ENCODE data around the gene SNRPA.
A peak's percentile ranks its signal among the peaks of the same experiment; 100 is the strongest.
"Not testable (repeated sequence)": the region's sequence is repeated elsewhere in the genome, so short reads cannot be mapped to it uniquely, and the experiment has no call there.

SNRPA gene

DNA sequence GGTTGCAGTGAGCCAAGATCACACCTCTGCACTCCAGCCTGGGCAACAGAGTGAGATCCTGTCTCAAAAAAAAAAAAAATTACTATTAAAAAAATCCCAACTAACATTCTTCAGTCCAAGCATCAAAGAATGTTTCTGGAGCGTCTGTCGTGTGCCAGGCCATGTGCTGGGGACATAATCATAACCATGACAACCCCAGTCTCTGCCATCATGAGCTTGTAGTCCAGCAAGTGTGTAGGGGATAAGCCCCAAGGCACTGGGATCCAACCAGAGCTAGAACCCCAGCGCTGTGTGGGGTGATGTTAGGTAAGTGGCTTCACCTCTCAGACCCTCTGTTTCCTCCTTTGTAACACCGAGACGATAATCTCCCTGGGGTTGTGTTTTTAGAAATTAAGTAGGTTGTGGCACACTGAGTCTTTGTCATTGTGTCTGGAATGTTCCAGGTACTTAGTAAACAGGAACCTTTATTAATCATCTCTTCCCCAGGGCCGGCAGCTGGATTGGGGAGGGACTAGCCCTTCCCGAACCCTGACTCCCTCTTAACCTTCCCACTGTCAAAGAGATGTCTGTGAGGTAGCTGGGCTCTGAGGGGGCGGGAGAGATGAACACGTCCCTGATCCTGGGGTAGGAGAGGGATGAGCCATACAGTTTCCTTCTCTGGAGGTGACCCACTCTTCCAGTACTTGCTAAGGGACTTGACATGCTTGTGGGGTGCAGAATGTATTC lies 28.9 kb upstream of the SNRPA start:
- DNase-seq, result no peak

DNA sequence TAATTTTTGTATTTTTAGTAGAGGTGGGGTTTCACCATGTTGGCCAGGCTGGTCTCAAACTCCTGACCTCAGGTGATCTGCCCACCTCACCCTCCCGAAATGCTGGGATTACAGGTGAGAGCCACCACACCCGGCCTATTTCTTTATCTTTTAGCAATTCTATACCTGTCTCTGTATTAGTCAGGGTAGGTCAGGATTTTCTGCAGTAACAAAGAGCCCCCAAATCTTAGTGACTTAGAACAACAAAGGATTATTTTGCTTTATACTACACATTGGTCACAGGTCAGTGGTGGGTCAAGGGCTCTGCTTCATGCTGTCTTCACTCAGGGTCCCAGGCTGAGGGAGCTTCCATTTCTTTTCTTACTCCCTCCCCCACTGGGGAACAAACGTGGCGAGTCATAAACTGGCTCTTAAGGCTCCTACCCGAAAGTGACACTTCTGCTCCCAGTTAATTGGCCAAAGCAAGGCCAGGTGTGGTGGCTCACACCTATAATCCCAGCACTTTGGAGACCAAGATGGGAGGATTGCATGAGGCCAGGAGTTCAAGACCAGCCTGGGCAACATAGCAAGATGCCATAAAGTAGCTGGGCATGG lies 27.2 kb upstream of the SNRPA start:
- no peak for DNase-seq

DNA sequence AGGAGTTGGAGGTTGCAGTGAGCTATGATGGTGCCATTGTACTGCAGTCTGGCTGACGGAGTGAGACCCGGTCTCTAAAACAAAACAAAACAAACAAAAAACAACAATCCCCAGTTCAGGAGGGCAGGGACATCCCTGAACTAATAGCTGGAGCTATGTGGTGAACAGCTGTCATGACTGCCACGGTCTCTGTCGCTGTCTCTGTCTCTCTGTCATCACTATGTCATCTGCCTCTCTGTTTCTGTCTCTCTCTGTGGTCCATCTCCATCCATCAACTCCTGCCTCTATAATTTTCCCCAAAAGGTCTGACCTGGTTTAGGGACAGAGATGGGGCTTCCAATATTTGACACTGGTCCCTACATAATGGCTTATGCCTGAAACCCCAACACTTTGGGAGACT lies 26.7 kb upstream of the SNRPA start:
- DNase-seq, result no peak

DNA sequence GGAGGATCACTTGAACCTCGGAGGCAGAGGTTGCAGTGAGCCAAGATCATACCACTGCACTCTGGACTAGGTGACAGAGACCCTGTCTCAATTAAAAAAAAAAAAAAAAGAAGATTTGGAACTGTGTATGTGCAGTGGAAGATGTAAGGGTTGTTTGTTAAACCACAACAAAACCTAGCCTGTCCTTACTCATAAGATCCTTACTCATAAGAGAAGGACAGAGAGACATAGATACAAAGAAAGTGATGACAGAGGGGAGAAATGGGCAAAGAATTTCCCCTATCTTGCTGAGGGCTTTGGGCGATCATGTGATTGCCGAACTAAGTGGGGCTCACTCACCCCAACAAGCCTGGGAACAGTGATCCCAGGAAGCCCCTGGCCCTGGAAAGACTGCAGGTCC lies 26.1 kb upstream of the SNRPA start:
- DNase-seq, result no peak

DNA sequence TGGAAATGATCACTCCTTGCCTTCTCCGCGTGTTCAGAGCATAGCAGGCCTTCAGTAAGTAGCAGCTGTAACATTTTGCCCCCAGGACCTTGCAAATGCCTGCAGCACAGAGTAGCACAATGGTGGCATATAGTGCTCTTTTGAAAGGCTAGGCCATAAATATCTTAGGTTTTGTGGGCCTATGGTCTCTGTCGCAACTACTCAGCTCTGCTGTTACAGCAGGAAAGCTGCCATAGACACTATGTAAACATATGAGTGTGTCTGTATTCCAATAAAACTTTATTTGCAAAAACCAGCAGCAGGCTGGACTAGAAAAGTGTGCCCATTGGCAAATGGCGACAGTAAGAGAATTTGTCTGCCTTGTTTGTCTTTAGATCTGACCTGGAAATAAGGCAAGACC lies 24.7 kb upstream of the SNRPA start:
- DNase-seq, result no peak

DNA sequence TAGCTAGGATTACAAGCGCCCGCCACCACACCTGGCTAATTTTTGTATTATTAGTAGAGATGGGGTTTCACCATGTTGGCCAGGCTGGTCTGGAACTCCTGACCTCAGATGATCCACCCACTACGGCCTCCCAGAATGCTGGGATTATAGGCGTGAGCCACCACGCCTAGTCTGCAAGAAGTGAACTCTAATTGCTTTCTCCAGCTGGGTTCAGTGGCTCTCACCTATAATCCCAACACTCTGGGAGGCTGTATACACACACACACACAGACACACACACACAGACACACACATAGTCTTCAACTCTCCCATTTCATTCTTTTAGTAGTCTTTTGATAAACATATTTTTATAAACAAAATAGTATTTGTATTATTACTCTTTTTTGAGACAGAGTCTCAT lies 20.9 kb upstream of the SNRPA start:
- DNase-seq, result not testable (repeated sequence)

DNA sequence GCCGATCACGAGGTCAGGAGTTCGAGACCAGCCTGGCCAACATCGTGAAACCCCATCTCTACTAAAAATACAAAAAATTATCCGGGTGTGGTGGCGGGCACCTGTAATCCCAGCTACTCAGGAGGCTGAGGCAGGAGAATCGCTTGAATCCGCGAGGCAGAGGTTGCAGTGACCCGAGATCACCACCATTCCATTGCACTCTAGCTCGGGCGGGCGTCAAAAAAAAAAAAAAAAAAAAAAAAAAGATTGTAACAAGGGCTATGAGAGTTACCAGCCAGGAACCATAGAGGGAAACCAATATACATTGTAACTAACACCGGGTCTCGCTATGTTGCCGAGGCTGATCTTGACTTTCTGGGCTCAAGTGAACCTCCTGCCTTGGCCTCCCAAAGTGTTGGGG lies 18.7 kb upstream of the SNRPA start:
- not testable (repeated sequence) for DNase-seq

DNA sequence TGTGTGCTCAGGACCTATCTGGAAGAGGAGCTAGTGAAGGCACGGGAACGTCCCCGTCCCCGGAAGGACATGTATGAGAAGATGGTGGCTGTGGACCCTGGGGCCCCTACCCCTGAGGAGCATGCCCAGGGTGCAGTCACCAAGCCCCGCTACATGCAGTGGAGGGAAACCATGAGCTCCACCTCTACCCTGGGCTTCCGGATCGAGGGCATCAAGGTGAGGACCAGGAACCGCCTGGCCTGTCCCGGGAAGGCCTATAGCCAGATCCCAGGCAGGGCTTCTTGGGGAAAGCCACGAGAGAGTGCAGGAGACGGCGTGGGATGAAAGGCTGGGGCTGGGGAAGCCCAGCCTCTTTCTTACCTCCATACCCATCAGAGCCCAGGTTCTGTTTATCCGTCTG lies 17.9 kb upstream of the SNRPA start:
- no peak for DNase-seq

DNA sequence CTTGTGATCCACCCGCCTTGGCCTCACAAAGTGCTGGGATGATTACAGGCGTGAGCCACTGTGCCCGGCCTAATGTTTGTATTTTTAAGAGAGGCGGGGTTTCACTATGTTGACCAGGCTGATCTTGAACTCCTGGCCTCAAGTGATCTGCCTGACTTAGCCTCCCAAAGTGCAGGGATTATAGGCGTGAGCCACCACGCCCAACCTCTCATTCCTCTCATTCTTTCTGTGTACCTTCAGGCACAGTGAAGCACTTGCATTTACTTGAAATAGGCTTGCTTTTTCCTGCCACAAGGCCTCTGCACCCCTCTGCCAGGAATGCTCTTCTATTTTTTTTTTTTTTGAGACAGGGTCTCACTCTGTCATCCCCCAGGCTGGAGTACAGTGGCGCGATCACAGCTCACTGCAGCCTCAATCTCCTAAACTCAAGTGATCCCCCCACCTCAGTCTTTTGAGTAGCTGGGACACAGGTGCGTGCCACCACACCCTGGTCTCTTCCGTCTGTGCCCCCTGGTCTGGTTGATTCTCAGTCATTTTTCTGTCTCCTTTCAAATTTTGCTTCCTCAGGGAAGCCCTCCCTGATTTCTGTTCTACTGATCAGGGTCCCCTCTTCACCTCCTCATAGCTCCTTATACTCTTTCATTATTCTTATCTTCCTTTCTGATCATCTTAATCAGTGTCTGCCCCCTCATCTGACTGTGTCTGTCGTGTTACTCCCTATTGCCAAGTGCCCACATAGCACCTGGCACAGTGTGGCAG lies 15.8 kb upstream of the SNRPA start:
- DNase-seq, result no peak

DNA sequence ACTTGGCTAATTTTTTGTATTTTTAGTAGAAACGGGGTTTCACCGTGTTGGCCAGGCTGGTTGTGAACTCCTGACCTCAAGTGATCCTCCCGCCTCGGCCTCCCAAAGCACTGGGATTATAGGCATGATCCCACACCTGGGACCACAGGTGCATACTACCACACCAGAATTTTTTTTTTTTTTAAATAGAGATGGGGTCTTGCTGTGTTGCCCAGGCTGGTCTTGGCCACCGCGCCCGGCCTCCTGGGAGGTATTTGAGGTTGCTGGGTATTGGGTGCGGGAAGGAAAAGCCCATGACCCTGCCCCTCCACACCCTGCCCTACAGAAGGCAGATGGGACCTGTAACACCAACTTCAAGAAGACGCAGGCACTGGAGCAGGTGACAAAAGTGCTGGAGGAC lies 14.3 kb upstream of the SNRPA start:
- DNase-seq, result no peak

DNA sequence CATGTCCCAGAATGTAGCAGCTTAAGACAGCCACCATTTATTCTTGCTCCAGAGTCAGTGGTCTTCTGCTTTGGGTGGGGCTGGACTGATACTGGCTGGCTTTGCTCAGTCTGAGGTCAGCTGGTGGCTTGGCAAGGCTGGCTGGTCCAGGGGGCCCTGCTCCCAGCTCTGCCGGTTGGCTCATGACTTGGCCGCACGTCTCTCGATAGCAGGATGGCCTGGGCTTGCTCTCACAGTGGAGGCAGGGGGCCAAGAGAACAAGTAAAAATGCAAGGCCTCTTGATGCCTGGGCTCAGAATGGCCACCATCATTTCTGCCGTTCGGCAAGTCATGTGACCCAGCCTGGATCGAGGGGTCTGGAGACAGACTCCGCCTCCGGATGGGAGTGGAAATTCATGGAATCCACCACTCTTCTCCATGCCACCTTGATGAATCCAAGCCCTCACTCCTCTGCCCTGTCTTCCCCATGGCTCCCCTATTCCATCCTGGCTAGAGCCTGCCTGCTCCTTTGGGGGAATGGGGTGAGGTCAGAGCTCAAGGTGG lies 13.8 kb upstream of the SNRPA start:
- DNase-seq, result no peak

DNA sequence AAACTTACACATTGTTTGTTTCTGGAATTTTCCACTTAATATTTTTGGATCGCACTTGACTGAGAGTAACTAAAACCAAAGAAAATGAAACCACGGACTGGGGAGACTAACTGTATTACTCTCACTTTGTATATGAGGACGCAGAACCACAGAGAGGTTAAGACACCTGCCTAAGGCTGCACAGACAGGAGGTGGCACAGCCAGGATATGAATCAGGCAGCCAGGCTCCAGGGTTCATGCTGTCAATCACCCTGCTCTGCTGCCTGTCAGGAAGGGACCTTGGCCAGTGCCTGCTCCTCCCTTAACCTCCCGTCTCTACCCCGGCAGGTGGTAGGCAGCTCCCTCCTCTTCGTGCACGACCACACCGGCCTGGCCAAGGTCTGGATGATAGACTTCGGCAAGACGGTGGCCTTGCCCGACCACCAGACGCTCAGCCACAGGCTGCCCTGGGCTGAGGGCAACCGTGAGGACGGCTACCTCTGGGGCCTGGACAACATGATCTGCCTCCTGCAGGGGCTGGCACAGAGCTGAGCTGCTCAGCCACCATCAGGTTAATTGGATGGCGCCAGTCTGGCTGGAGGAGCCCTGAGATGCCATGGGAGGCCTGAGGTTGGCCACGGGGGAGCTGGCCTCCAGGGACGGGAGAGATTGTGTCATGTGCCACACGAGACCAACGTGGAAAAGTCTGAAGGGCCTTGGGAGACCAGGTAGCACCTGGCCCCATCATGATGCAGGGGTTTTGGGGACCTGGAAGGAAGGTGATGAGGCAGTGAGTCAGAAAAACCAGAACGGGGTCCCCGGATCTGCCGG lies 11.8 kb upstream of the SNRPA start:
- DNase-seq, result no peak

DNA sequence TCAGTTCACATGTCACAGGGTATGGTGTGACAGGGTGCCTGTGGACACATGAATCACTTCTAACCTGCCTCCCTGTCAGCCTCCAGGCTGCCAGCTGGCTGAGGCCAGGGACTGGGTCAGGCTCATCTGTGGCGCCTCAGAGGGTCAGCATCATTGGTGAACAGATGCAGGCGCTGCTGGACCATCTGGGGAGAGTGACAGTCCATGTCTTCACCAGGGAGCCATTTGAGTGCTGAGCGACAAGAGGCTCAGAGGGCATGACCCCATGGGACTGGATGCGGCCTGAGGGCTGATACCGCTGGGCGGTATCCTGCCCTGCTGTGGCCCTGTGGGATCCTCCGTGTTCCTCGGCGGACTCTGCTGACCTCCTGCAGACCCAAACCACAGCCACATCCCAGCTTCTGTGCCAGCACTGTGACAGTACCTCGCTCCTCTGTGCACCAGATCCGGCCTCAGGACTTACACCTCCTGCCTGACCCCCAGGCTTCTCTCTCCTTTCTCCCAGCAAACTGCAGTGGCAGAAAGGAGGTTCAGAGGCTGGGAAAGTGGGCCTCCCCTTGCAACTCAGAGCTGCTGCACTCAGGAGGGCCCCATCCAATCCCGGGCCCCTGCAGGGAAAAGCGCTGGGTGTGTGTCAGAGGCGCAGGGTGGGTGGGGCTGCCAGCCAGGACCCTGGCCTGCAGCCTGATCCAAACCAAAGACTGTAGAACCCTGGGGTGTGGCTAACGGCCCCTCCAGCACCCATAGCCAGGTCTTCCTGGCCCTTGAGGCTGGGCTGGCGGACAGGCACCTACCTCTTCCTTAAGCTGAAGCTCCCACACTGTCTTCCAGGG lies 10.9 kb upstream of the SNRPA start:
- DNase-seq, result peak; percentile 36

DNA sequence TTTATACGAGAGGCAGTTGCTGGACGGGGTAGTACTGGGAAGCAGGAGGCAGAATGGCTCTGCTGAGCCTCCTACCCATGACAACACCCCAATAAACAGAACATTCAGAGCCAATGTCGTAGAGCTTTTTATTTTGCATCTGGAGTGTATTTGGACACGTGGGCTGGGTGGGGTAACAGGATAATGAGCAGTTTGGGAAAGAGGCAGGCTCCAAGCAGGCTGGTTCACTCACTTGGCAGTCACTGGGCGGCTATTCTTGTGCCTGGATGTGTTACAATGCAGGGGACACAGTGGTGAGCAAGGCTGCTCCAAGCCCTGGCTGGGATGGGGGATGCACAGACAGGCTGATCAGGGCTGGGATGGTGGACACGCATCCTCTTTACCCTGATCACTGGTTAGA lies 10.3 kb upstream of the SNRPA start:
- DNase-seq, result peak; percentile 76

DNA sequence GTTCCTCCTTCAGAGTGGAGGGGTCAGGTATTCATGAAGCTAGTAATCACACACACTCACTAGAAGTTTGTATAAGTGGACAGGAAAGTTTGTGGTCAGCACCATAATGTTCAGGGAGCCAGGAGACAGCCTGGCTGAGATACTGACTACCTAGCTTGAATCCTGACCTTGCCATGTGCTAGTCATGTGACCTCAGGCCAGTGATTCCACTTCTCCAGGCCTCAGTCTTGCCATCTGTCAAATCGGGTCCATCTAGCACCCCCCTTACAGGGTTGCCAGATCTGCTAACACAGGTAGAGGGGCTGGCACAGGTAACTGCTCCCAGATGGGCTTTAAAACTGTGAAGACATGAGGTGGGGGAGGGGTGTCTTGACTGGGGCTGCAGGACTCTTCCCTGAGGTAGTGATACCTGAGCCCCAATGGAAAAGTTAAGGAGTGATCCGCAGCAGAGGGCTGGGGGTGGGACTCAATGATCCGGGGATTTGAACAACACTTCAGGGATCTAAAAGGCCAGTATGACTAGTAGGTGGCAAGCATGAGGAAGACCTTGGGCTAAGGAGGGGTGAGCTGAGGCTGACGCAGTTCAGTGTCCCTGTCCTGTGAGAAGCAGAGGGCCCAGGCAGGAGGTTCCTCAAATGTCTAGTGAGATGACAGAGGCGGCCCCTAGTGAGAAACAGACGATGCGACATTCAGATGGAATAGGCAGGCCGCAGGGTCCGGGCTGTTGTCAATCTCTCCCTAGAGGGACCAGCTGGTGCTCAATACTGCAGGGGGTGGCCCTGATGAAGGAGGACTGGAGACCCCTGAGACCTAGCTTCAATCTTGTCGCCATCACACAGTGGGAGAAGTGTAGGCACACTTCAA lies 9.2 kb upstream of the SNRPA start:
- no peak for DNase-seq

DNA sequence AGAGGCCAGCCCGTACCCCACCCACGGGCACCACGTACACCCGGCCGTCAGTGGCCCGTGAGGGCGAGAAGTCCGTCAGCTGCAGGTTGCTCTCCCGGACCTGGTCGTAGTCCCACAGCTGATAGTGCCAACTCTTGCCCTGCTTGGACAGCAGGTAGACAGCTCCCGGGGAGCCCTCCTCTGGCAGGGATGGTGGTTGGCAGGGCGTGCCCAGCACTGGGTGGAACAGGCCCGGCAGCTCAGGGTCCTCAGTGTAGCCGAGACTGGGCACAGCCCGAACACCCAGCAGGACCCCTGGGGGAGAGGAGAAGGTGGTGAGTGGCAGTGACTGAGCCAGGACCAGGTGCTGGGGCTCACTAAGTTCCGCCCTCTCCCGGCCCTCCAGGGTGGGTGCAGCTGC lies 8.5 kb upstream of the SNRPA start:
- no peak for DNase-seq

DNA sequence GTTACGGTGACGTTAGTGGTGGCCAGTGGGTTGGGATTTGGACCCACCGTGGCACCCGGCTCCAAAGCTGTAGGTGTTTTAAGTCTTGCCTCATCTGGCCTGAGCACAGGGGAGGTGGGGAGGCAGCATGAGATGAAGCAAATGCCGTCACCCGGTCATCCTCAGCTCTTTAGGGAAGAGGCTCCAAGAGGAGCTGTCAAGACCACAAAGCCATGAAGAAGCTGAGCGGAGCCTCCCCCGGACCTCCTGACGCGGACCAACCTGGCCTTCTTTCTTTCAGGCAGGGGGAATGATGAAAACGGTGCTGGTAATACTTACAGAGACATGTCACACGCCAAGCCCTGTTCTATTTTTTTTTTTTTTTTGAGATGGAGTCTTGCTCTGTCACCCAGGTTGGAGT lies 8.1 kb upstream of the SNRPA start:
- DNase-seq, result no peak

DNA sequence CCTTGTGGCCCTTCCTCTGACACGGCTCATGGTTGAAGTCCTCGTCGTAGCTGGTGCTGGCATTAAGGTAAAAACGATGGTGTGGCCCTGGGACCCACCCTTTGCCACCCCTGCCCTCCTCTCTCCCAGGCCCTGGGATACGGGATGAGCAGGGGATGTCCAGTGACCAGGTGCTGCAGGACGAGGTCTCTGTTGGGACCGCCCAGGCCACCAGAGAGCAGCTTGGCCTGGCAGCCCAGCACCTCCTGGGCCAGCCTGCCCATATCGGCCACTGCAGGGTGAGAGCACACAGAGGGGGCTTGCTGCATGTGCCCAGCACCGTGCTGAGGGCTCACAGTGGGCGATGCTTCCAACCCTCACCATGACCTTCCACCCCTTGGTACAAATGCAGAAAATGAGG lies 7.1 kb upstream of the SNRPA start:
- DNase-seq, result no peak

DNA sequence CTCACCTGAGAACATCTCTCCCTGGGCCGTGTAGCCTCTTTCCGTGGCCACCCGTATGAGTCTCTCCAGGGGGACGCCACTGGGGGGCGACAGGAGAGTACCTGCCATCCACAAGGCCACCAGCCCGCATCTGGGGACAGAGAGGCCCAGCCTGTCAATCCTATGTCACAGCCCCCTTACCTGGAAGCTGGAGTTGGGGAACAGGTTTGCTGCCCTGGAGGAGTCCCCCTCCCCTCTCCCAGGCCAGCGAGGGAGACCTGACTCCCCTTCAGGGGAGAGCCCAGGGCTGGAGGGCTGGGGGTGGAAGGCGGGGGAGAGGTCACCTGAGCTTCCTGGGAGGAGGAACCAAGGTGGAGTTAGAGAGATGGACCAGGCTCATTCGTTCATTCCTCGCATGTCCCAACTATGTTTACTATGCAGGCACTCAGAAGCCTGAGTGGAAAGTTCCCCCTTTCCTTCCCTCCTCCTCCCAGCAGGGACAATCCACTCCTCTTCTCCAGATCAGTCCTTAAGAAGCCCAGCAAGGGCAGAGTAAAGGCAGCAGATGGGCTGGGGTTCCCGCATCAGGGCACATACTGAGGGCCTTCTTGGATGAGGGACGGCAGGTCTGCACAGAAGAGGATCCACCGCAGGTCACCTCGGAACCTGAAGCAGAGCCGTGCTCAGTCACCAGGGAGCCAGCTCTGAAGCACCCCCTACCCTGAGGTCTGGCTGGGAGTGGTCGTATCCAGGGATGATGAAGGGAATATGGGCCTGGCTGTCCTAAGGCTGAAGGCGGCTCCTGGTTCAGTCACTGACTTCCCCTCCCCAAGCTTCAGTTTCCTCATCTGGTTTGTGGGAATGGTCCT lies 6.2 kb upstream of the SNRPA start:
- no peak for DNase-seq

DNA sequence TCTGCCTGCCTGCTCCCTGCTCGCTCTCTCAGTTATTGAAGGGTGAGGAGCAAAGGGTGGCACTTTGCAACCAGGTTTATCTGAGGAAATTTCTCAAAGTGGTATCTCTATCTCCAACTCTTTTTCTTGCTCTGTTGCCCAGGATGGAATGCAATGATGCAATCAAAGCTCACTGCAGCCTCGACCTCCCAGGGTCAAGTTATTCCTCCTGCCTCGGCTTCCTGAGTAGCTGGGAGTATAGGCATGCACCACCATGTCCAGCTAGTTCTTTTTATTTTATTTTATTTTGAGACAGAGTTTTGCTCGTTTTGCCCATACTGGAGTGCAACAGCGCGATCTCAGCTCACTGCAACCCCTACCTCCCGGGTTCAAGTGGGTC lies 5.6 kb upstream of the SNRPA start:
- no peak for DNase-seq

Data from right hindlimb (tissue), 1 donor.